Mammary epithelial cell (primary cell): ENCODE data around the gene TMED1.

Experiments used
- EZH2 ChIP-seq: IDR thresholded peaks from 2 replicates; pipeline ENCODE4 v1.6.1; 2012; ENCODE audit warnings: low read length, inconsistent platforms, borderline replicate concordance
- TF ChIP-seq, protein P1 (sequence below), 2 donors: IDR thresholded peaks in 1 of 2; conservative IDR thresholded peaks in 1 of 2; 2 replicates each; pipeline ENCODE4 v1.5.1; 2011 to 2012; ENCODE audit warnings: inconsistent platforms in 2 of 2, low read length in 2 of 2, mild to moderate bottlenecking in 2 of 2, control low read depth in 1 of 2, low read depth in 1 of 2; ENCODE audit not compliant: insufficient read depth in 1 of 2; ENCODE audit errors: extremely low read depth in 1 of 2

DNA sequence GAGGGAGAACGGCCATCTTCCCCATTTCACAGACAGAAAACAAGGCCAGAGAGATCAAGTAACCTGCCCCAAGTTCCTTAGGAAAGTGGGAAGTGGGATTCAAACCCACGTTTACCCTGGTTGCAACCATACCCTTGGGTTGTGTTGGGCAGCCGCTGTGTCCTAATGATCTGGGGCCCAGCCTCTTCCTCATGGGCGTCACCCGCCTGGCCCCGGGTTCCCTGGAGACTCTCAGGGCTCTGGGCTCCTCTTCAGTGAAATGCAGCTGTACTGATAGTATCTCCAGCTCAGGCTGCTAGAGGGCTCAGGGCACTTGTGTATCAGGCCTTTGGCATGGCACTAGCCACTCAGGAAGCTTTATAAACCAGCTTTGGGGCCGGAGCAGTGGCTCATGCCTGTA is 9.8 kb downstream of the TMED1 start:
- TF ChIP-seq, protein P1, sequence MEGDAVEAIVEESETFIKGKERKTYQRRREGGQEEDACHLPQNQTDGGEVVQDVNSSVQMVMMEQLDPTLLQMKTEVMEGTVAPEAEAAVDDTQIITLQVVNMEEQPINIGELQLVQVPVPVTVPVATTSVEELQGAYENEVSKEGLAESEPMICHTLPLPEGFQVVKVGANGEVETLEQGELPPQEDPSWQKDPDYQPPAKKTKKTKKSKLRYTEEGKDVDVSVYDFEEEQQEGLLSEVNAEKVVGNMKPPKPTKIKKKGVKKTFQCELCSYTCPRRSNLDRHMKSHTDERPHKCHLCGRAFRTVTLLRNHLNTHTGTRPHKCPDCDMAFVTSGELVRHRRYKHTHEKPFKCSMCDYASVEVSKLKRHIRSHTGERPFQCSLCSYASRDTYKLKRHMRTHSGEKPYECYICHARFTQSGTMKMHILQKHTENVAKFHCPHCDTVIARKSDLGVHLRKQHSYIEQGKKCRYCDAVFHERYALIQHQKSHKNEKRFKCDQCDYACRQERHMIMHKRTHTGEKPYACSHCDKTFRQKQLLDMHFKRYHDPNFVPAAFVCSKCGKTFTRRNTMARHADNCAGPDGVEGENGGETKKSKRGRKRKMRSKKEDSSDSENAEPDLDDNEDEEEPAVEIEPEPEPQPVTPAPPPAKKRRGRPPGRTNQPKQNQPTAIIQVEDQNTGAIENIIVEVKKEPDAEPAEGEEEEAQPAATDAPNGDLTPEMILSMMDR (conservative IDR thresholded peaks at IDR 0.05 in 1 of 2, IDR thresholded peaks at IDR 0.05 in 1 of 2; ENCODE audit: extremely low read depth in 1 of 2, insufficient read depth in 1 of 2, low read depth in 1 of 2, low read length in 2 of 2): no peak
- no peak for TF ChIP-seq EZH2
